Ovary (tissue), 9 donors: ENCODE measurements around the gene SPP1. TPM values are rescaled to one million over a fixed set of nuclear protein-coding genes. Genes with fewer than 3 reads are reported as not detected.

ENCODE experiments used
- DNase-seq, 5 donors: peaks; one replicate each; pipeline ENCODE4 v3.0.0-alpha.2; 2019 to 2020
- H3K27ac ChIP-seq, 2 donors: fragments of 200-600 bp; one replicate each; pipeline versions ENCODE4 v1.5.1 to v1.8.0; 2019 to 2022
- H3K27me3 ChIP-seq: fragments of 200-600 bp; one replicate; pipeline ENCODE4 v1.8.0; 2022
- H3K36me3 ChIP-seq: fragments of 200-600 bp; sonication (generic); one replicate; pipeline ENCODE4 v1.5.1; 2019
- H3K4me1 ChIP-seq: one replicate; pipeline ENCODE4 v1.8.1; 2013; ENCODE audit warnings: mild to moderate bottlenecking, moderate library complexity; ENCODE audit not compliant: insufficient read depth
- H3K4me3 ChIP-seq: fragments of 200-600 bp; sonication (generic); one replicate; pipeline ENCODE4 v1.5.1; 2017
- H3K9me3 ChIP-seq, 2 donors: fragments of 200-600 bp in 1 of 2; sonication (generic) in 1 of 2; one replicate each; pipeline versions ENCODE4 v1.5.1 to v1.8.1; 2013 to 2019; ENCODE audit warnings: mild to moderate bottlenecking in 1 of 2, moderate library complexity in 1 of 2
- CTCF ChIP-seq, 3 donors: fragments of 450-650 bp in 2 of 3; fragments of 200-600 bp in 1 of 3; IDR thresholded peaks; one replicate each; pipeline versions ENCODE4 v1.5.1 to v1.8.0; 2016 to 2022; ENCODE audit warnings: antibody characterized with exemption in 3 of 3, mild to moderate bottlenecking in 1 of 3
- EP300 ChIP-seq: sonication (generic); formaldehyde crosslinking; IDR thresholded peaks from one replicate; pipeline ENCODE4 v1.6.1; 2017; ENCODE audit warnings: antibody characterized with exemption
- POLR2A ChIP-seq: fragments of 450-650 bp; IDR thresholded peaks from one replicate; pipeline ENCODE4 v1.6.1; 2017; ENCODE audit warnings: antibody characterized with exemption, mild to moderate bottlenecking, moderate library complexity
- WGBS, 3 donors: extraction: QIAGEN DNeasy Blood & Tissue Kit in 1 of 3; methylation state at CpG; one replicate each; pipeline versions ENCODE4 v1.1.5 to v1.1.7; 2013 to 2017; 5-methylcytosine and 5-hydroxymethylcytosine counted together
- intact Hi-C, 4 donors: fragments of 100-400 bp; cut with DNase I; formaldehyde crosslinking; loops; one replicate each; pipeline versions ENCODE4 v1.11.0 to v1.15.1; 2022 to 2023
- polyA plus RNA-seq, 2 donors: library from polyadenylated mRNA; stranded (reverse); fragments of 200-250 nt in 1 of 2; fragments of 350-450 nt in 1 of 2; fragmentation: Illumina TruSeq in 1 of 2; extraction: RNeasy Lipid Tissue Mini Kit (QIAGEN cat#74804) in 1 of 2; gene quantifications; one replicate each; pipeline ENCODE4 v1.2.3, GENCODE V29; 2013 to 2014
- total RNA-seq, 7 donors: library from RNA; depleted of rRNA in 2 of 7; stranded (reverse); fragments of >200 nt in 2 of 7; fragmentation: NEBNext Ultra II Directional in 3 of 7; extraction: Animal tissue kit (Norgen Biotek cat#: 25700) in 3 of 7; gene quantifications; one replicate each; pipeline versions ENCODE4 v1.1.0 to v1.2.4, GENCODE V29; 2016 to 2023
- donor health status: DM: no; HTN: no; CAD: no; lungs with moderate emphysema.
- donor health status: DM: no; HTN: no; CAD: no.
- donor health status: Bipolar disorder and iron deficiency.
- donor health status: DM: yes; HTN: yes; CAD: no.
- donor health status: DM: no; HTN: no; CAD: no.
- donor health status: DM: yes; HTN: yes; CAD: no.

The SPP1 gene
- total and polyA plus RNA-seq, 9 donors, result 5.6 to 88.7 (median 23.7) TPM

GRCh38 chr4:87957061-87957460 lies 18.5 kb upstream of the SPP1 start:
- Histone ChIP-seq H3K27me3 (no peaks in the 10 kb centered on the region), H3K9me3 (no peaks in the 10 kb centered on the region), H3K4me3 (no peak overlapping the region), H3K4me1 (no peaks in the 10 kb centered on the region), H3K27ac (no peak overlapping the region), H3K36me3 (no peaks in the 10 kb centered on the region)
- DNase-seq, result no peak
- TF ChIP-seq POLR2A (no peak), CTCF (IDR thresholded peaks at IDR 0.05) (no peak), EP300 (no peak)
- 42 to 56% (median 53%) methylated on average over 1 of the region's 1 CpG for WGBS, 3 donors
- intact Hi-C loops, result no loop called here

- WGBS, 3 donors, result 46 to 58% (median 55%) methylated on average over 1 of the region's 1 CpG
- no peak overlapping the region for H3K4me3 ChIP-seq
- H3K4me1 ChIP-seq, result no peaks in the 10 kb centered on the region
- H3K27ac ChIP-seq, result no peak overlapping the region
- no peak for DNase-seq
- no peaks in the 10 kb centered on the region for H3K9me3 ChIP-seq
- intact Hi-C loops, result loop anchor here in 1 of 4 donors (10.0 kb wide), 1 partner anchor 97 kb away; no protein-coding TSS in a partner anchor
- no peak for TF ChIP-seq POLR2A
- TF ChIP-seq CTCF (IDR thresholded peaks at IDR 0.05), result no peak
- TF ChIP-seq EP300, result no peak
- H3K27me3 ChIP-seq, result no peaks in the 10 kb centered on the region
- H3K36me3 ChIP-seq, result no peaks in the 10 kb centered on the region
Measured at GRCh38 chr4:87961993-87962392, 13.5 kb upstream of the SPP1 start.

- no peaks in the 10 kb centered on the region for H3K36me3 ChIP-seq
- no peaks in the 10 kb centered on the region for H3K27me3 ChIP-seq
- no peak overlapping the region for H3K27ac ChIP-seq
- H3K4me3 ChIP-seq, result no peak overlapping the region
- TF ChIP-seq CTCF (IDR thresholded peaks at IDR 0.05) (no peak), EP300 (no peak), POLR2A (no peak)
- intact Hi-C loops, result loop anchor here in 1 of 4 donors (10.0 kb wide), 1 partner anchor 98 kb away; no protein-coding TSS in a partner anchor
- no peak for DNase-seq
- no peaks in the 10 kb centered on the region for H3K4me1 ChIP-seq
- 68 to 75% (median 73%) methylated on average over 5 of the region's 5 CpGs for WGBS, 3 donors
- H3K9me3 ChIP-seq, result no peaks in the 10 kb centered on the region
Measured at GRCh38 chr4:87962398-87963146, 12.9 kb upstream of the SPP1 start.

GRCh38 chr4:87965501-87965975 lies 10.0 kb upstream of the SPP1 start:
- no peaks in the 10 kb centered on the region for H3K36me3 ChIP-seq
- TF ChIP-seq EP300 (no peak), POLR2A (no peak), CTCF (IDR thresholded peaks at IDR 0.05) (no peak)
- H3K4me1 ChIP-seq, result no peaks in the 10 kb centered on the region
- no peak overlapping the region for H3K27ac ChIP-seq
- no peak for DNase-seq
- intact Hi-C loops, result loop anchor here in 1 of 4 donors (10.0 kb wide), 1 partner anchor 101 kb away; no protein-coding TSS in a partner anchor
- no peaks in the 10 kb centered on the region for H3K27me3 ChIP-seq
- no peak overlapping the region for H3K4me3 ChIP-seq
- no peaks in the 10 kb centered on the region for H3K9me3 ChIP-seq
- 89 to 94% (median 89%) methylated on average over 21 of the region's 21 CpGs for WGBS, 3 donors
